Breast epithelium (tissue), 4 donors: ENCODE results near the gene LCN2. TPM values are rescaled to one million over a fixed set of nuclear protein-coding genes. Genes with fewer than 3 reads are reported as not detected.

Experiments
- DNase-seq, 2 donors: peaks; one replicate each; pipeline ENCODE4 v3.0.0-alpha.2; 2019; ENCODE audit warnings: low spot score in 2 of 2
- H3K27ac ChIP-seq, 2 donors: fragments of 200-600 bp; sonication (generic) in 1 of 2; one replicate each; pipeline ENCODE4 v1.5.1; 2016 to 2019; ENCODE audit warnings: mild to moderate bottlenecking in 1 of 2
- H3K27me3 ChIP-seq, 2 donors: fragments of 200-600 bp; sonication (generic) in 1 of 2; one replicate each; pipeline versions ENCODE4 v1.5.1 to v1.6.0; 2017 to 2019; ENCODE audit warnings: control low read depth in 1 of 2, mild to moderate bottlenecking in 1 of 2
- H3K36me3 ChIP-seq: fragments of 200-600 bp; one replicate; pipeline ENCODE4 v1.5.1; 2019
- H3K4me1 ChIP-seq, 2 donors: fragments of 200-600 bp; sonication (generic); one replicate each; pipeline ENCODE4 v1.5.1; 2016 to 2019; ENCODE audit warnings: control low read depth in 1 of 2
- H3K4me3 ChIP-seq, 3 donors: fragments of 200-600 bp; sonication (generic); 1 replicate in 2 of 3; 2 replicates in 1 of 3; pipeline ENCODE4 v1.5.1; 2016 to 2019; ENCODE audit warnings: mild to moderate bottlenecking in 3 of 3, moderate library complexity in 2 of 3
- H3K9me3 ChIP-seq, 2 donors: fragments of 200-600 bp; sonication (generic) in 1 of 2; one replicate each; pipeline ENCODE4 v1.5.1; 2016 to 2019; ENCODE audit warnings: control low read depth in 1 of 2
- POLR2A ChIP-seq: fragments of 450-650 bp; IDR thresholded peaks from one replicate; pipeline ENCODE4 v1.6.1; 2016; ENCODE audit warnings: antibody characterized with exemption, mild to moderate bottlenecking, moderate library complexity
- POLR2AphosphoS5 ChIP-seq, 3 donors: sonication (generic); formaldehyde crosslinking; IDR thresholded peaks; one replicate each; pipeline ENCODE4 v1.6.1; 2017; ENCODE audit warnings: antibody characterized with exemption in 3 of 3
- intact Hi-C: fragments of 100-400 bp; cut with DNase I; formaldehyde crosslinking; loops from one replicate; pipeline ENCODE4 v1.15.1; 2023; ENCODE audit warnings: low total_unique reads
- total RNA-seq, 3 donors: library from RNA; depleted of rRNA; stranded (reverse); fragments of >200 nt; gene quantifications; one replicate each; pipeline ENCODE4 v1.1.0, GENCODE V29; 2016
- TF ChIP-seq, protein P1 (sequence below), 3 donors: fragments of 450-650 bp; IDR thresholded peaks; one replicate each; pipeline ENCODE4 v1.5.1; 2016 to 2017; ENCODE audit warnings: antibody characterized with exemption in 3 of 3, mild to moderate bottlenecking in 3 of 3, moderate library complexity in 3 of 3

Gene LCN2
- total RNA-seq, 3 donors from 2014 or later = 38.5 to 42.3 TPM; not detected in 1

DNA sequence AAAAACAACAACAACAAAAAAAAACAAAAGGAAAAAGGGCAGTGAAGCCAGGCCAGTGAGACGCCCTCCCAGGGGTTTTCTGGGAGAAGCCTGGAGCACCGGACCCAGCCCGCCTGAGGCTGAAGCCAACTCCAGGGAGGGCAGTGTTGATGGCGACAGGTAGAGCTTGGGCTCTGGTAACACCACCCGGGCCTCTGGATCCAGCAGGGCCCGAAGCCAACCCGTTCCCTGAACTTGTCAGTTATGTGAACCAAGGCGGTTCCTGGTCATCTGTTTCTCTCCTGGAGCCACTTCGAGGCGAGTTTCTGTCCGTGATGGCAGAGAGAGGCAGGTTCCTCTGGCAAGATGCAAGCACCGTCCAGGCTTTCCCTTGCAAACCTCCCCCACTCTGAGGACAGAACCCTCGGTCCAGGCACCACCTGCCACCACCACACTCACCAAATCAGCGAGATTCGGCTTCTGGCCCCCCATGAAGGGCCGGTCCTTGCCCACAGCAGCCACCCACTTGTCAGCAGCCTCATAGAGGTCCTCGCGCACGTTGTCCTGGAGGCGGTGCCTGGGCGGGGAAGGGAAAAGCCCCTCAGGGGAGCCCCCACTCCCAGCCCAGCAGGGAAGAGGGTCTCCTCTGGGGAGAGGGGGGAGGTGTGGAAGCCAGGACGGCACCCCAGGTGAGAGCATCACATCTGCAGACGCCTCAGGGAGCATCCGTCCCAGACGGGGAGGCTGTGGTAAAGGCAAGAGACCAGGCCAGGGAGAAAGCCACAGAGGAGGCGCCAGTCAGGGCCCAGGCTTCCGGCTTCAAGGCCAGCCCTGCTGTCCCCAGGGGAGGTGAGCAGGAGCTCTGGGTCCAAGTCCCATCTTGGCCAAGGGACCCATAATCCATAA, 27.1 kb upstream of the LCN2 start:
- intact Hi-C loops = no loop called here
- TF ChIP-seq POLR2AphosphoS5 (IDR thresholded peaks at IDR 0.05) = no peak
- no peak for TF ChIP-seq POLR2A
- TF ChIP-seq, protein P1, sequence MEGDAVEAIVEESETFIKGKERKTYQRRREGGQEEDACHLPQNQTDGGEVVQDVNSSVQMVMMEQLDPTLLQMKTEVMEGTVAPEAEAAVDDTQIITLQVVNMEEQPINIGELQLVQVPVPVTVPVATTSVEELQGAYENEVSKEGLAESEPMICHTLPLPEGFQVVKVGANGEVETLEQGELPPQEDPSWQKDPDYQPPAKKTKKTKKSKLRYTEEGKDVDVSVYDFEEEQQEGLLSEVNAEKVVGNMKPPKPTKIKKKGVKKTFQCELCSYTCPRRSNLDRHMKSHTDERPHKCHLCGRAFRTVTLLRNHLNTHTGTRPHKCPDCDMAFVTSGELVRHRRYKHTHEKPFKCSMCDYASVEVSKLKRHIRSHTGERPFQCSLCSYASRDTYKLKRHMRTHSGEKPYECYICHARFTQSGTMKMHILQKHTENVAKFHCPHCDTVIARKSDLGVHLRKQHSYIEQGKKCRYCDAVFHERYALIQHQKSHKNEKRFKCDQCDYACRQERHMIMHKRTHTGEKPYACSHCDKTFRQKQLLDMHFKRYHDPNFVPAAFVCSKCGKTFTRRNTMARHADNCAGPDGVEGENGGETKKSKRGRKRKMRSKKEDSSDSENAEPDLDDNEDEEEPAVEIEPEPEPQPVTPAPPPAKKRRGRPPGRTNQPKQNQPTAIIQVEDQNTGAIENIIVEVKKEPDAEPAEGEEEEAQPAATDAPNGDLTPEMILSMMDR (IDR thresholded peaks at IDR 0.05) = no peak
- H3K4me1 ChIP-seq = peaks cover 4 to 16% of the 10 kb centered on the region in 2 donors
- no peak for DNase-seq
- no peaks in the 10 kb centered on the region for H3K9me3 ChIP-seq
- no peak overlapping the region for H3K27ac ChIP-seq
- H3K4me3 ChIP-seq = no peak overlapping the region
- H3K36me3 ChIP-seq = peaks cover 6% of the 10 kb centered on the region
- no peaks in the 10 kb centered on the region for H3K27me3 ChIP-seq

DNA sequence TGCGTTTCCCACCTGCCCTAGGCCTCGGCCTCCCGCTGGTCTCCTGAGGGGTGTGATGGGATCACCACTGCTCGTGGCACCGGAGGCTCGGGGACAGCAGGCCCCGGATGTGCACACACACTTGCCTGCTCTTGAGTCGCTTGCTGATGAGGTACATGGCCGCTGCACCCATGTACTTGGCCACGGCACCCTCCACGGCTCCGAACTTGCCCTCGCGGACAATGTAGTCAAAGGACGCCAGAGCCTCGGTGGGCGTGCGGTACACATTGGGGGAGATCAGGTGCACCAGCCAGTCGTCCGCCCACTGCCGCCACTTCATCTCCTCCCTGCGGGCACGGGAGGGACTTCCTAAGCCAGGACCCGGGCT, 26.5 kb upstream of the LCN2 start:
- H3K4me3 ChIP-seq = no peak overlapping the region
- no peak overlapping the region for H3K27ac ChIP-seq
- no peaks in the 10 kb centered on the region for H3K9me3 ChIP-seq
- intact Hi-C loops = no loop called here
- H3K27me3 ChIP-seq = no peaks in the 10 kb centered on the region
- peaks cover 6% of the 10 kb centered on the region for H3K36me3 ChIP-seq
- H3K4me1 ChIP-seq = peaks cover 4 to 16% of the 10 kb centered on the region in 2 donors
- DNase-seq = no peak
- TF ChIP-seq, protein P1 (IDR thresholded peaks at IDR 0.05) = no peak
- TF ChIP-seq POLR2AphosphoS5 (IDR thresholded peaks at IDR 0.05) = no peak
- no peak for TF ChIP-seq POLR2A

DNA sequence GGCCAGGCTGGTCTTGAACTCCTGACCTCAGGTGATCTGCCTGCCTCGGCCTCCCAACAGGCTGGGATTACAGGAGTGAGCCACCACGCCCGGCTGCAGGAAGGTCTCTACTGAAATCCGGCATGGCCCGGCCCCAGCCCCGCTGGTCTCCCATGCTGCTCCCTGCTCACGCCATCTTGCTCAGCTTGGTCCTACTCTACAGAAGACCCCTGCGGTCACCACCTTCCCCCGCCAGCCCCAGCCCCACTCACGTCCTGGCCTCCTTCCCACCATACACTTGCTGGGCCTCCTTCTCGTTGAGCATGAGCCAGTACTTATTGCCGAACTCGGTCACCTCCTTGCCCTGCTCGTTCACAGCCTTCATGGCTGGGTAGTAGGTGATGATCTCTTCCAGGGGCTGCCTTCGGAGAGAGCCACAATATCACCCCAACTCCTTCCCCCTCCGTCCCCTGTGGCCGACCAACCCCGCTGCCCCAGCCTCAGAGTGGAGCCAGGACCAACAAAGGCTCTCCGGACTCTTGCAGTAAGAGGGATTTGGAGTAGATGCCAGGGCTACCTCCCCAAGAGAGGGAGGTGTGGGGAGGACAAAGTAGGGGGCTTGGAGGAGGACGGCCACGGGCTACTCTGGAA, 25.7 kb upstream of the LCN2 start:
- Histone ChIP-seq H3K4me3 (no peak overlapping the region), H3K36me3 (peaks cover 6% of the 10 kb centered on the region), H3K4me1 (peaks cover 4 to 16% of the 10 kb centered on the region in 2 donors), H3K9me3 (no peaks in the 10 kb centered on the region), H3K27me3 (no peaks in the 10 kb centered on the region), H3K27ac (no peak overlapping the region)
- TF ChIP-seq POLR2A (no peak), POLR2AphosphoS5 (IDR thresholded peaks at IDR 0.05) (no peak)
- TF ChIP-seq, protein P1 (IDR thresholded peaks at IDR 0.05) = no peak
- DNase-seq = no peak
- intact Hi-C loops = no loop called here

DNA sequence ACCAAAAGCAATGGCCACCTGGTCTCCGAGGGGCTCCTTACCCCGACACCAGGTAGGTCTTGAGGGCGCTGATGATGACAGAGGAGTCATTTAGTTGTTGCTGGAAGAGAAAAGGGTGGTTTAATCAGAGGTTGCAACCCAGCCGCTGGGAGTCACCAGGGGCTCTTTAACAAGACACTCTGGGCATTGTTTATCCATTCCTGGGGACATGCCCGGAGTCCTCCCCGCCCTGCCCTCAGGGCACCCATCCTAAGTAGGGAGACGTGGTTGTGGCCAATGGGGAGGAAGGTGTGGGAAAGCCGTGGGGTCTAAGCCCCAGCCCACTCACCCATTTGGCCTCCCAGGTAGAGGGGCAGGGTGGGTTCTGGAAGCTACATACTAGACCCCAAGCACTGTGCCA, 24.8 kb upstream of the LCN2 start:
- no peak overlapping the region for H3K27ac ChIP-seq
- peaks cover 4 to 16% of the 10 kb centered on the region in 2 donors for H3K4me1 ChIP-seq
- TF ChIP-seq, protein P1 (IDR thresholded peaks at IDR 0.05) = no peak
- TF ChIP-seq POLR2A = no peak
- TF ChIP-seq POLR2AphosphoS5 (IDR thresholded peaks at IDR 0.05) = no peak
- no peak overlapping the region for H3K4me3 ChIP-seq
- no peaks in the 10 kb centered on the region for H3K27me3 ChIP-seq
- no peaks in the 10 kb centered on the region for H3K9me3 ChIP-seq
- intact Hi-C loops = no loop called here
- DNase-seq = no peak
- peaks cover 6% of the 10 kb centered on the region for H3K36me3 ChIP-seq
